Coronary artery (tissue), 2 donors: ENCODE results near the gene PUDP.

Experiments
- DNase-seq: peaks from one replicate; pipeline ENCODE4 v3.0.0-alpha.2; 2017; ENCODE audit warnings: low spot score
- H3K27ac ChIP-seq, 2 donors: fragments of 200-600 bp; sonication (generic); one replicate each; pipeline ENCODE4 v1.5.1; 2016 to 2019
- H3K4me3 ChIP-seq: fragments of 200-600 bp; sonication (generic); 2 replicates; pipeline ENCODE4 v1.5.1; 2016; ENCODE audit warnings: mild to moderate bottlenecking, moderate library complexity
- CTCF ChIP-seq: fragments of 200-600 bp; sonication (generic); IDR thresholded peaks from one replicate; pipeline ENCODE4 v1.5.1; 2019; ENCODE audit warnings: antibody characterized with exemption

Gene PUDP

GRCh38 chrX:7059214-7059838, 88.6 kb downstream of the PUDP start:
- Histone ChIP-seq H3K4me3 (no peak overlapping the region), H3K27ac (no peak overlapping the region)
- TF ChIP-seq CTCF: no peak
- no peak for DNase-seq

GRCh38 chrX:7055386-7056137, 92.4 kb downstream of the PUDP start:
- TF ChIP-seq CTCF: no peak
- Histone ChIP-seq H3K4me3 (no peak overlapping the region), H3K27ac (no peak overlapping the region)
- DNase-seq: no peak

- no peak overlapping the region for H3K4me3 ChIP-seq
- TF ChIP-seq CTCF: no peak
- H3K27ac ChIP-seq: no peak overlapping the region
- no peak for DNase-seq
Measured at GRCh38 chrX:7054219-7055216, 93.4 kb downstream of the PUDP start.

- H3K4me3 ChIP-seq: no peak overlapping the region
- no peak for DNase-seq
- H3K27ac ChIP-seq: no peak overlapping the region
- no peak for TF ChIP-seq CTCF
Measured at GRCh38 chrX:7052541-7052940, 95.4 kb downstream of the PUDP start.

- no peak for TF ChIP-seq CTCF
- H3K4me3 ChIP-seq: no peak overlapping the region
- DNase-seq: no peak
- H3K27ac ChIP-seq: no peak overlapping the region
Measured at GRCh38 chrX:7050271-7050670, 97.7 kb downstream of the PUDP start.

GRCh38 chrX:7047951-7048350, 100.0 kb downstream of the PUDP start:
- no peak for DNase-seq
- no peak overlapping the region for H3K27ac ChIP-seq
- TF ChIP-seq CTCF: no peak
- H3K4me3 ChIP-seq: no peak overlapping the region
